ENCODE results near the gene CCL14.

The CCL14 gene

GRCh38 chr17:35936063-35936462 lies 50.5 kb downstream of the CCL14 start:
- DNase-seq = no peak

GRCh38 chr17:35934760-35935159 lies 51.8 kb downstream of the CCL14 start:
- DNase-seq = no peak
